Epithelial cell of esophagus (primary cell): Measurements from ENCODE around the gene CENPB.

Experiments used
- DNase-seq: peaks from one replicate; pipeline ENCODE4 v3.0.0; 2010; ENCODE audit warnings: low read depth
- H3K4me3 ChIP-seq: 2 replicates; pipeline ENCODE4 v1.5.1; 2011; ENCODE audit warnings: mild to moderate bottlenecking, low read length, control low read depth
- TF ChIP-seq, protein P1 (sequence below): IDR thresholded peaks from 2 replicates; pipeline ENCODE4 v1.5.1; 2011; ENCODE audit warnings: low read depth, mild to moderate bottlenecking, low read length, control low read depth, inconsistent platforms; ENCODE audit not compliant: insufficient read depth; ENCODE audit errors: missing control alignments

The CENPB gene

DNA sequence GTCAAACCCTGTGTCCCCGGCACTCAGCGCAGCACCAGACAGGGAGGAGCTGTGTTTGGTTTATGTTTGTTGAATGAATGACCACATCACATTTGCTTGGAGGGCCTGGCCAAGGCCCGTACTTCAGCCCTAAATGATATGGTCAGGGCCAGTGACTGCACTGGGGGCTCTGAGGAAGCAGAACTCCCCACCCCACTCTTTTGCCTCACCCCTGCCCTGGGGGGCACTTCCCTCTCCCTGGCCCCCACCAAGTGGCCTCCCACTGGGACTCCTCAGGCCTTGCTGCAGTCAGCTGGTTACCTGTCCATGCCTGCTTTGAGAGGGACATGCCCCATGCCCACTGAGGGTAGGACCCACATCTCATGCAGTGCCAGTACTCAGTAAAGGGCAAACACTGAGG is 21.9 kb downstream of the CENPB start:
- TF ChIP-seq, protein P1, sequence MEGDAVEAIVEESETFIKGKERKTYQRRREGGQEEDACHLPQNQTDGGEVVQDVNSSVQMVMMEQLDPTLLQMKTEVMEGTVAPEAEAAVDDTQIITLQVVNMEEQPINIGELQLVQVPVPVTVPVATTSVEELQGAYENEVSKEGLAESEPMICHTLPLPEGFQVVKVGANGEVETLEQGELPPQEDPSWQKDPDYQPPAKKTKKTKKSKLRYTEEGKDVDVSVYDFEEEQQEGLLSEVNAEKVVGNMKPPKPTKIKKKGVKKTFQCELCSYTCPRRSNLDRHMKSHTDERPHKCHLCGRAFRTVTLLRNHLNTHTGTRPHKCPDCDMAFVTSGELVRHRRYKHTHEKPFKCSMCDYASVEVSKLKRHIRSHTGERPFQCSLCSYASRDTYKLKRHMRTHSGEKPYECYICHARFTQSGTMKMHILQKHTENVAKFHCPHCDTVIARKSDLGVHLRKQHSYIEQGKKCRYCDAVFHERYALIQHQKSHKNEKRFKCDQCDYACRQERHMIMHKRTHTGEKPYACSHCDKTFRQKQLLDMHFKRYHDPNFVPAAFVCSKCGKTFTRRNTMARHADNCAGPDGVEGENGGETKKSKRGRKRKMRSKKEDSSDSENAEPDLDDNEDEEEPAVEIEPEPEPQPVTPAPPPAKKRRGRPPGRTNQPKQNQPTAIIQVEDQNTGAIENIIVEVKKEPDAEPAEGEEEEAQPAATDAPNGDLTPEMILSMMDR: no peak
- no peak overlapping the region for H3K4me3 ChIP-seq
- DNase-seq: no peak

- TF ChIP-seq, protein P1: no peak
- H3K4me3 ChIP-seq: no peak overlapping the region
- no peak for DNase-seq
Measured at GRCh38 chr20:3763671-3764601, 22.6 kb downstream of the CENPB start.

- no peak overlapping the region for H3K4me3 ChIP-seq
- no peak for DNase-seq
- TF ChIP-seq, protein P1: no peak
Measured at GRCh38 chr20:3760655-3761348, 25.7 kb downstream of the CENPB start.

GRCh38 chr20:3759884-3760283 is 26.7 kb downstream of the CENPB start:
- DNase-seq: no peak
- TF ChIP-seq, protein P1: no peak
- no peak overlapping the region for H3K4me3 ChIP-seq

DNA sequence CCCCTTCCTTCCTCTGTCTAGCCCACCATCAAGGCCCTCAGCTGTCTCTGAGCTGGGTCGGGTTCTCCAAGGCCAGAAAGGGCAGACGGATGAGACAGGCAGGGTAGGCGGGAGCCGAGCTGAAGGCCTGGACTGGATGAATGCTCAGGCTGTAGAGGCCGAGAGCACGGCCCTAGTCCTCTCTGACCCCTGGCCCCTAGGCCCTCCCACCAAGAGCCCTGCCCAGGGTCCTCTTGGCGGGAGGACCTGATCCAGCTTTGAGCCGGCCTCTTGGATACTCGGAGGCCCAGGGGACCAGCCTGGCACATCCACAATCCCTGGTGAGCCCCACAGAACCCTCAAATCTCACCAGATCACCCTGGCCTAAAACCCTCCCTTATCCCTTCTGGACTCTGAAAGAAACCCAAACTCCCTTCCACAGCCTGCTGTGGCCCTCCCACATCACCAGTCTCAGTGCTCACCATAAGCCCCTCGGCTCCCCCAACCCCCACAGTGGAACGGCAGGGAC is 27.2 kb downstream of the CENPB start:
- H3K4me3 ChIP-seq: no peak overlapping the region
- TF ChIP-seq, protein P1: no peak

DNA sequence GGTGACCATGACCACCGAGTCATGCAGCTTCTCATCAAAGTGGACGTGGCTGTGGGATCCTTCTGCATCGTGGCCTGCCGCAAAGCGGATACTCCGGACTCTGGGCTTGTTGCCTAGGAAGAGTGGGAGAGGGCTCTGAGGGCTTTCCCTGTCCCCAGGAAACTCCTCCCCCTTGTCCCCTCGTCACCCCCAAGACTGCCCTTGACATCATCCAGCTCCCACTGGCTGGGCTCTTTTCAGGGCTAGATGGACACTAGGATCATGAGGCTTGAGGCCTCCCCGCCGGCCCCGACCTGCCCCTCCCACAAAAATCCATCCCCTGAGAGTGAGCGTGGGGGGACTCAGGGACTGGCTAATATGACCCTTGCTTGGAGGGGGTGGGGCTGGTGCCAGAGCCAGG is 28.0 kb downstream of the CENPB start:
- no peak overlapping the region for H3K4me3 ChIP-seq
- DNase-seq: no peak
- TF ChIP-seq, protein P1: no peak

More for the DNA sequence above, 27.2 kb downstream of the CENPB start:
- DNase-seq: no peak
